ENCODE measurements around the gene STAG3.
"Not testable (repeated sequence)": the region's sequence is repeated elsewhere in the genome, so short reads cannot be mapped to it uniquely, and the experiment has no call there.

DNA sequence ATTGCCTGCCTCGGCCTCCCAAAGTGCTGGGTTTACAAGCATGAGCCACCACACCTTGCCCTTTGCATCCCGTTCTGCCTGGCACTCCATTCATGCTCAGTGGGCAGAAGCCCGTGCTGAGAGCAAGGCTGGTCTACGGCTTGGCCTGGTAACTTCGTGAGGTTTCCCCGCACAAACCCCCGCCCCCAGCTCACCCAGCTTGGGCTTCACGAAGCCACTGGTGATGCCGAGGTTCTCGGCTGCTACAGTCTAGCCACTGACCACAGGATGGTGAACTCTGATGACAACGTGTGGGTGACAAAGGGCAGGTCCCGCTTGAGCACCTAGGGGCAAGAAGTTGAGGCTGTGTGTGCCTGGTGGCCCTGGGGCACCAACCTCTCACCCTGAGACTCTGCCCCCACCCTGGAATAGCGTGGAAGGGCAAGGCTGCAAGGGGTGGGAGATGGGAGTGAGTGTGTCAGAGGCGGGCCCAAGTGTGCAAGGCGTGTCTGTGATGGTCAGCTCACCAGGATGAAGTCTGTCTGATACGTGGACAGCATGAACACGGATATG is 45.7 kb downstream of the STAG3 start:
- not testable (repeated sequence) for TF ChIP-seq POLR2A, EP300 (IDR thresholded peaks at IDR 0.05)
- TF ChIP-seq, protein P1, sequence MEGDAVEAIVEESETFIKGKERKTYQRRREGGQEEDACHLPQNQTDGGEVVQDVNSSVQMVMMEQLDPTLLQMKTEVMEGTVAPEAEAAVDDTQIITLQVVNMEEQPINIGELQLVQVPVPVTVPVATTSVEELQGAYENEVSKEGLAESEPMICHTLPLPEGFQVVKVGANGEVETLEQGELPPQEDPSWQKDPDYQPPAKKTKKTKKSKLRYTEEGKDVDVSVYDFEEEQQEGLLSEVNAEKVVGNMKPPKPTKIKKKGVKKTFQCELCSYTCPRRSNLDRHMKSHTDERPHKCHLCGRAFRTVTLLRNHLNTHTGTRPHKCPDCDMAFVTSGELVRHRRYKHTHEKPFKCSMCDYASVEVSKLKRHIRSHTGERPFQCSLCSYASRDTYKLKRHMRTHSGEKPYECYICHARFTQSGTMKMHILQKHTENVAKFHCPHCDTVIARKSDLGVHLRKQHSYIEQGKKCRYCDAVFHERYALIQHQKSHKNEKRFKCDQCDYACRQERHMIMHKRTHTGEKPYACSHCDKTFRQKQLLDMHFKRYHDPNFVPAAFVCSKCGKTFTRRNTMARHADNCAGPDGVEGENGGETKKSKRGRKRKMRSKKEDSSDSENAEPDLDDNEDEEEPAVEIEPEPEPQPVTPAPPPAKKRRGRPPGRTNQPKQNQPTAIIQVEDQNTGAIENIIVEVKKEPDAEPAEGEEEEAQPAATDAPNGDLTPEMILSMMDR (IDR thresholded peaks at IDR 0.05), result not testable (repeated sequence)
